Subcutaneous abdominal adipose tissue (tissue), 5 donors: ENCODE measurements around the gene SNX9.

Experiments used
- H3K27ac ChIP-seq: one replicate; pipeline ENCODE4 v1.7.0; 2013; ENCODE audit warnings: low read depth, mild to moderate bottlenecking, inconsistent platforms, low read length, moderate library complexity
- H3K27me3 ChIP-seq, 5 donors: one replicate each; pipeline ENCODE4 v1.7.0; 2013; ENCODE audit warnings: low read length in 5 of 5, inconsistent platforms in 1 of 5; ENCODE audit not compliant: control insufficient read depth in 5 of 5, insufficient read depth in 4 of 5
- H3K36me3 ChIP-seq, 5 donors: one replicate each; pipeline ENCODE4 v1.7.0; 2013; ENCODE audit warnings: low read length in 5 of 5; ENCODE audit not compliant: control insufficient read depth in 5 of 5, insufficient read depth in 5 of 5
- H3K4me1 ChIP-seq, 5 donors: one replicate each; pipeline ENCODE4 v1.7.0; 2013; ENCODE audit warnings: low read length in 5 of 5, mild to moderate bottlenecking in 3 of 5, moderate library complexity in 1 of 5; ENCODE audit not compliant: control insufficient read depth in 5 of 5, insufficient read depth in 5 of 5
- H3K4me3 ChIP-seq, 5 donors: one replicate each; pipeline ENCODE4 v1.7.0; 2013; ENCODE audit warnings: low read length in 5 of 5, low read depth in 1 of 5
- H3K9ac ChIP-seq, 5 donors: one replicate each; pipeline ENCODE4 v1.7.0; 2013; ENCODE audit warnings: low read length in 5 of 5, mild to moderate bottlenecking in 4 of 5, moderate library complexity in 3 of 5
- H3K9me3 ChIP-seq, 5 donors: one replicate each; pipeline ENCODE4 v1.7.0; 2013; ENCODE audit warnings: low read length in 5 of 5; ENCODE audit not compliant: control insufficient read depth in 5 of 5
- donor health status: healthy.
- donor health status: healthy.
- donor health status: healthy.
- donor health status: healthy.
- donor health status: healthy.

The SNX9 gene

GRCh38 chr6:157812425-157813171 lies 10.4 kb upstream of the SNX9 start:
- H3K27ac ChIP-seq, result peak overlapping the region; percentile 69

DNA sequence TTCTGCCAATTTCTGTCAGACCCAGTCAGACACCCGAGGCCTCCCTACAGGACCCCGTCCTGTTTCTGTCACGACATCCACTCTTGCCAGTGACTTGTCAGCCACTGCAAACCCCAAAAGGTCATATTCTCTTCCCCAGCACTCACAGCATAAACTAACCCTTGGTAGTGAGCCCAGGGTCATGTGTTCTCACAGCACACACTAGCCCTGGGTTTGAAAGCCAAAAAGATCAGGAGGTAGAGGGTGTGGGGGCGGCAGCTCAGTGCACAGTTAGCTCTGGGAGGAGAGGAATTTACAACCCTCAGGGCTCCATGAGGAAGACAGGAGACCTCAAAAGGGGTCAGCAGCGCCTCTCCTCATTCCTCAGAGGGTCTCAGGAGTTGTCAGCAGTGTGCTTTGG lies 9.9 kb upstream of the SNX9 start:
- no peak overlapping the region for H3K9ac ChIP-seq
- peaks cover 0 to 6% (median 4%) of the 10 kb centered on the region in 5 donors for H3K9me3 ChIP-seq
- H3K27me3 ChIP-seq, result no peaks in the 10 kb centered on the region
- peak overlapping the region; percentile 69 for H3K27ac ChIP-seq
- H3K36me3 ChIP-seq, result no peaks in the 10 kb centered on the region
- no peak overlapping the region for H3K4me3 ChIP-seq
- H3K4me1 ChIP-seq, result peaks cover 3 to 24% (median 20%) of the 10 kb centered on the region in 5 donors

More at GRCh38 chr6:157812425-157813171, 10.4 kb upstream of the SNX9 start:
- Histone ChIP-seq H3K9ac (no peak overlapping the region), H3K4me1 (peaks cover 3 to 24% (median 20%) of the 10 kb centered on the region in 5 donors), H3K4me3 (no peak overlapping the region), H3K9me3 (peaks cover 0 to 6% (median 4%) of the 10 kb centered on the region in 5 donors), H3K36me3 (no peaks in the 10 kb centered on the region), H3K27me3 (no peaks in the 10 kb centered on the region)

DNA sequence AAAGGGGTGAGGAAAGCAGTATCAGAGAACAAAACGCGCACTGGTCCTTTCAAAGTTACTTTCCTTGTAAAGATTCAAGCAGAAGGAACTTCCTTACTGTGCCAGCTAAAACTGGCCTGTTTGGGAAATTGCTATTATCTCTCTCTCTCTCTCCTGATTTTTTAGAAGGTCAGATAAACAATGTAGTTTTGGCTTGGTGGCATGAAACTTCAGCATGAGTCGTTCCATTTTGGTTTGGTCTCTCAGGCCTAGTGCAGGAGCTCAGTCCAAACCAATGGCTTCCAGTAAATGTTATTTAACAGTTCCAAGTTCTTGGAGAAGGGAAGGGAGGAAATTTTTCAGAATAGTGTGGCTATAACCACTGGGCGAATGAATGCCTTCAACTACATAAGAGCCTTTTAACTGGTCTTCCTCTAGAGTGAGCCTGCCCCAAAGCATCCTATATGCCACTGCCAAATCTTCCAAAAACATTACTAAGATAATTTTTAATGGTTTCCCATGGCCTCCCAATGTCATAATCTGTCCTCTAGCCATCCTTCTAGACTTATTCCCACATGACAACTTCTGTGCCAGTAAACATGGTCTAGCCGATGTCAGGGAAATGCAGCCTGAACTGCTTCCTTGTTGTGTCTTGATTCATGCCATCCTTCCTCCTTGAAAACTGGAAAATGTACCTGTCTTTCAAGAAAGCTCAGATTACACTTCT lies 9.1 kb upstream of the SNX9 start:
- no peak overlapping the region for H3K4me3 ChIP-seq

GRCh38 chr6:157814883-157815282 lies 8.2 kb upstream of the SNX9 start:
- peaks cover 3 to 26% (median 20%) of the 10 kb centered on the region in 5 donors for H3K4me1 ChIP-seq
- no peak overlapping the region for H3K4me3 ChIP-seq
- H3K27ac ChIP-seq, result peak overlapping the region; percentile 69
- H3K9me3 ChIP-seq, result peaks cover 0 to 4% (median 0%) of the 10 kb centered on the region in 5 donors
- no peaks in the 10 kb centered on the region for H3K36me3 ChIP-seq
- peak overlapping the region in 1 of 5 donors; percentile 4 for H3K9ac ChIP-seq
- H3K27me3 ChIP-seq, result no peaks in the 10 kb centered on the region

More for the DNA sequence above, 9.1 kb upstream of the SNX9 start:
- Histone ChIP-seq H3K27ac (peak overlapping the region; percentile 69), H3K36me3 (no peaks in the 10 kb centered on the region), H3K9me3 (peaks cover 0 to 4% (median 0%) of the 10 kb centered on the region in 5 donors), H3K9ac (no peak overlapping the region), H3K4me1 (peaks cover 3 to 24% (median 20%) of the 10 kb centered on the region in 5 donors), H3K27me3 (no peaks in the 10 kb centered on the region)

DNA sequence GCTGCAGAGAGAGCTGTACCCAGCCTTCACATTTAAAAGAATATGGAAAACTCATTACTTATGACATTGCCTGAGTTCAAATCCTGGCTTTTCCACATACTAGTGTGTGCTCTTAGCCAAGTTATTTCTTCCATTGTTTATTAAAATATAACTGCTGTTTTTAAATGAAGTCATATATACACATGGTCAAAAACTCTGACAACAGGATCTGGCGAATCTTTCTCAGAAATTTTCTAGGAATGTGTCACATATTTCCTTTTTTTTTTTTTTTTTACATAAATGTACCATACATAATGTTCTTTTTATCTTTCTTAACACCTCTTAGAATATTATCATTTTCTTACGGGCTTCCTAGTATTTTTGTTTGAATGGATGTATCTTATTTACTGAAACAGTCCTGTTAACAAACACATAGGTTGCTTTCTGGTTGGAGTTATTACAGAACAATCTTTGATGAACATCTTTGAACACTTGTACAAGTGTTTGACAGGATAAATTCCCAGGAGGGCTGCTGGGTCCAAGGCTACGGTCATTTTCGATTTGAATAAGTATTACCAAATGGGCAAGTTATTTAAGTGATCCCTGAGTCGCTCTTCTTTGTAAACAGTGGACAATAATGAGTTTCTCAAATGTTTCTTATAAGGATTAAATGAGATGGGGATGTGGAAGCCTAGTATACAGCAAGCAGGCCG lies 1.6 kb upstream of the SNX9 start:
- no peaks in the 10 kb centered on the region for H3K36me3 ChIP-seq
- H3K4me1 ChIP-seq, result peaks cover 0 to 36% (median 26%) of the 10 kb centered on the region in 5 donors
- no peaks in the 10 kb centered on the region for H3K27me3 ChIP-seq
- no peak overlapping the region for H3K4me3 ChIP-seq
- H3K9ac ChIP-seq, result peak overlapping the region in 1 of 5 donors; percentile 78
- no peaks in the 10 kb centered on the region for H3K9me3 ChIP-seq
- peak overlapping the region; percentile 94 for H3K27ac ChIP-seq

DNA sequence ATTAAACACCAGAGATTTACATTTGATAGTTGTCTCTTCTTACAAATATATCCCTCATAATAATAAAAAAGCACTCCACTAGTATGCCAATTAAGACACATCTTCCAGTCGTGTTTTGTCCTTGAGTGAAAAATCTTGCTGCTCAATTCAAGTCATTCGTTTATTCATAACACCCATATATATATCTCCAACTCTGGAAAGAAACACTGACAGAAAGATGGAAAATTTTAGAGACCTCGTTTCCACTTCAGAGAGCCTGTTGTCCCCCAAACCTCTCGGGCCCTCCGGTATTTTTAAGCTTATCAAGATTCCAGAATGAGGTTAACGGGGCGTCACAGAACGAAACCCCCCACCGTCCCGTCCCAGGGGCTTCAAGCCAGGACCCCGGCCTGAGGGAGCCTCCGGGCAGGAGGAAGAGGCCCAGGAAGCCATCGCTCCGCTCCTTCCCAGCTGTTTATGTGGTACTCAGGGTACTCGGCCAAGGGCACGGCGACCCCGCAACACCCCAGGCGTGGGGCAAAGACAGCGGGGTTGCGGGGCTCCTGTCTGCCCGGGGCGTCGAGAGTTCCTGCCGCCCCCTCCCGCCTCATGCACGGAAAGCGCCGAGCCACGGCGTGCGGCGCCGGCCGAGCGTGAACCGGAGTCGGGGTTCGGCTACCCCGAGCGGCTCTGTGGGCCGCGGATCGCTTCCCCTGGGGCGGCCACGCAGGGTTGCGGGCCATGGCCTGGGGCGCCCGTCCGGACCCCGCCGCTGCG lies 623 bp upstream of the SNX9 start:
- Histone ChIP-seq H3K9me3 (no peaks in the 10 kb centered on the region), H3K4me1 (peaks cover 0 to 36% (median 26%) of the 10 kb centered on the region in 5 donors), H3K27ac (peak overlapping the region; percentile 94), H3K4me3 (peak overlapping the region in 4 of 5 donors; percentile 50 to 69 (median 62)), H3K36me3 (no peaks in the 10 kb centered on the region), H3K9ac (peak overlapping the region; percentile 26 to 88 (median 78)), H3K27me3 (no peaks in the 10 kb centered on the region)

DNA sequence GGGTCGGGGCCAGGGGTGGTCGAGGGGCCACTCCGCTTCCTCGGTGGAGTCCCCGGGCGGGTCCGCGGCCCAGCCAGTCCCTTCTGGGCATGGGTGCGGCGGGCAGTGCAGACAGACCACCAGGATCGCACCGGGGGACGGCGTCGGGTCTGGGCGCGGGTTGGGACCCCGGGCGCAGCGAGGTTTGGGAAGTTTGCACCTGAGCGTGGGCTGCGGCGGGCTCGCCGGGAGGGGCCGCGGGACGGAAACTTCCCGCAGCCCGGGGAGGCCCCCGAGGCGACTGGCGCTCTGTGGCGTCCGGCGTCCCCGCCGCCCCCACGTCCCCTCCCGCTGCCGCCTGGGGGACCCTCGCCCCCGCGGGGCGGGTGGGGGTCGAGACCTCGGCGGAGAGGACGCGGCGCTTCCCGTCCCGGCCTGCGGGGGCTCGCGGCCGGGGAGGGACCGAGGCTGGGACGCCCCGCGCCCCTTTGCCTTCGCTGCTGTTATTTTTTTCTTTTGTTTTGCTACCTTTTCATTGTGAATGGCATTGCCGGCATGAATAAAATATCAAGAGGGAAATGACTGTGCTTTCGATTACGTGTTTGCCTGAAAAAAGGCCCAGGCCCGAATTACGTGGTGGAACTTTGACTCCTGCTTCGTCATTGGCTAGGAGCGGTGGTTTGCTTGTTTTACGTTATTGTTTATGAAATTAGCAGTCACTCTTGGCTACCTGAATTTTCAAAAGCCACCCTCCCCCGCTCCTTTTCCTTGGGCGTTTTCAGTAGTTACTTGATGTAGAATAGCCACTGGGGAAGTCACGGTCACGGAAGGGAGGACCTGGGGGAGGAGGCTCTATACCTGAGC lies 703 bp downstream of the SNX9 start:
- Histone ChIP-seq H3K36me3 (no peaks in the 10 kb centered on the region), H3K27ac (peak overlapping the region; percentile 99), H3K4me3 (peak overlapping the region; percentile 69 to 90 (median 86)), H3K4me1 (peaks cover 0 to 42% (median 26%) of the 10 kb centered on the region in 5 donors), H3K27me3 (no peaks in the 10 kb centered on the region), H3K9me3 (no peaks in the 10 kb centered on the region), H3K9ac (peak overlapping the region; percentile 88 to 97 (median 95))

DNA sequence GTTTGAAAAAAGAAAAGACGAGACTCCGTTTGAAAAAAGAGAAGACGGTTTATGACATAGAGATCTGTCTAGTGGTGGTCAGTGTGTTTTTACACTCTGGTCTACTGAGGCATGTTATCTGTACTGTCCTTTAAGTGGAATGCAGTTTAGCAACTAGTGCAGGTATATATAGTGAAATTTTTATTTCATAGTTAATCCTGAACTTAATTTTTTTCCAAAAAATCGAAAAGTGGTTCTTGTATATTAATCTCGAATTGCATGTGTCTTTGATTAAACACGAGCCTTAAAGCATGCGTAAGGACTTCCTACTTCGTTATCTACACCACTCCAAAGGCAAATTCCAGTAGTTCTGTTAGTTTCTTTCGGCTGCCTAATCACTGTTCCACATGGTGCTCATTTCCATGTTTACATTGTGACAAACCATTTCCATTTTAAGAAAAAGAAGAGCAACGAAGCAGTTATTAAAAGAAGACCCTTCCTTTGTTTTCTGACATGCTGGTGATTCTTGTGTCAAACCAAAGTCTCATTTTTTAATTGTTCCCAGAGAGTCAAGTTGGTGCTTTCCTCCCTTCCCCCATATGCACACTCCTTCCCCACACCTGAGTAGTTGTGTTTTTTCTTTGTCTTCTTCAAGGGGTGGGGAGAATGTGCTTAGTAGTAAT lies 2.3 kb downstream of the SNX9 start:
- Histone ChIP-seq H3K27ac (peak overlapping the region; percentile 99), H3K9me3 (no peaks in the 10 kb centered on the region), H3K9ac (no peak overlapping the region), H3K4me1 (peaks cover 0 to 39% (median 26%) of the 10 kb centered on the region in 5 donors), H3K36me3 (peaks cover 0 to under 1% (median 0%) of the 10 kb centered on the region in 5 donors), H3K27me3 (no peaks in the 10 kb centered on the region), H3K4me3 (peak overlapping the region in 1 of 5 donors; percentile 86)
